AG09319 (cell line): ENCODE data around the gene USP7.

Source experiments
- DNase-seq: peaks from one replicate; pipeline ENCODE4 v3.0.0-alpha.2; 2010; ENCODE audit warnings: low read depth; ENCODE audit errors: extremely low read depth
- TF ChIP-seq, protein P1 (sequence below): IDR thresholded peaks from 2 replicates; pipeline ENCODE4 v1.5.1; 2011; ENCODE audit warnings: low read depth, mild to moderate bottlenecking, inconsistent platforms, low read length, moderate library complexity

The USP7 gene

DNA sequence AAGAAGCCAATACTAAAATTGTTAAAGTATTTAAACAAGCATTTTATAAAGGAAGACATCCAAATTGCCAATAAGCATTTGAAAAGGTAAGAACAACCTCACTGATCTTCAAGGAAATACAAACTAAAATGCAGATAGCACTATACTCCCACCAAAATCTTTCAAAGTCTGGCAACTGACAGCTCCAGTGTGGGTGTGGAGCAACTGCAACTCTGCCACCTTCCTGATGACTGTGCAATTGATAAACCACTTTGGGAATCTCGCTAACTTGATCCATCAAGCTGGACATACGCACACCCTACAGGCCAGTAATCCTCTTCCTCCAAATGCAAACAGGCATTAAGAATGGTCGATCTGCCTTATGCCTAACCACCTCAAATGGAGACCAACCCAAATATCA lies 49.6 kb downstream of the USP7 start:
- TF ChIP-seq, protein P1, sequence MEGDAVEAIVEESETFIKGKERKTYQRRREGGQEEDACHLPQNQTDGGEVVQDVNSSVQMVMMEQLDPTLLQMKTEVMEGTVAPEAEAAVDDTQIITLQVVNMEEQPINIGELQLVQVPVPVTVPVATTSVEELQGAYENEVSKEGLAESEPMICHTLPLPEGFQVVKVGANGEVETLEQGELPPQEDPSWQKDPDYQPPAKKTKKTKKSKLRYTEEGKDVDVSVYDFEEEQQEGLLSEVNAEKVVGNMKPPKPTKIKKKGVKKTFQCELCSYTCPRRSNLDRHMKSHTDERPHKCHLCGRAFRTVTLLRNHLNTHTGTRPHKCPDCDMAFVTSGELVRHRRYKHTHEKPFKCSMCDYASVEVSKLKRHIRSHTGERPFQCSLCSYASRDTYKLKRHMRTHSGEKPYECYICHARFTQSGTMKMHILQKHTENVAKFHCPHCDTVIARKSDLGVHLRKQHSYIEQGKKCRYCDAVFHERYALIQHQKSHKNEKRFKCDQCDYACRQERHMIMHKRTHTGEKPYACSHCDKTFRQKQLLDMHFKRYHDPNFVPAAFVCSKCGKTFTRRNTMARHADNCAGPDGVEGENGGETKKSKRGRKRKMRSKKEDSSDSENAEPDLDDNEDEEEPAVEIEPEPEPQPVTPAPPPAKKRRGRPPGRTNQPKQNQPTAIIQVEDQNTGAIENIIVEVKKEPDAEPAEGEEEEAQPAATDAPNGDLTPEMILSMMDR: no peak
- no peak for DNase-seq

DNA sequence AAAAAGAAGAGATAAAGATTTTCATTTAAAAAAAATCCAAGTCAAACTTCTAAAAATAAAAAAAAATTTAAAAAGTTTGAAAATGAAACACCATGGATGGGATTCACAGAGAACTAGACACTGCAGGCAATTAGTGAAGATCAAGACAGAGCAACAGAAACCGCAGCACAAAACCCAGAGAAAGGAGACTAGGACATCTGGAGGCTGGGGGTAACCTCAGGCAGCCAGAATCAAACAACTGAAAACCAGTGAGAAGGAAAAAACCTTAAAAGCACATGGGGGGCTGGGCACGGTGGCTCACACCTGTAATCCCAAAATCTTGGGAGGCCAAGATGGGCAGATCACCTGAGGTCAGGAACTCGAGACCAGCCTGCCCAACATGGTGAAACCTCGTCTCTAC lies 50.9 kb downstream of the USP7 start:
- TF ChIP-seq, protein P1: no peak

DNA sequence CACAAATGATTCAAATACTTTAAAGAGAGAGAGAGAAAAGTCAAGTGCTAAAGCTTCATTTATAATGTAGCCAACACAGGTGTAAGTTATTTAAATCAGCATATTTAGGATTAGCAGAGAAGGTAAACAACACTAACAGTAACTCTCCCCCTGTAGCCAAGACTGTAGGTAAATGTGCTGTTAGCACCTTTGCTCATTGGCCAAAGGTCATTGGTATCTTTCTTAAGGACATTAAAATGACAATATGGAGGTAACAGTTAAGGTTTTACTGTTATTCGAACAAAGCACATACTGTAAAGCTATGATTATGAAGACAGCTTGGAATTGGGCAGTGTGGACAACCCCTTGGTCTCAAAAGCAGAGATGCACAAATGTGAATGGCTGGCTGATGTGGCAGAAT lies 52.9 kb downstream of the USP7 start:
- TF ChIP-seq, protein P1: no peak

More for the DNA sequence above, 50.9 kb downstream of the USP7 start:
- DNase-seq: no peak

DNA sequence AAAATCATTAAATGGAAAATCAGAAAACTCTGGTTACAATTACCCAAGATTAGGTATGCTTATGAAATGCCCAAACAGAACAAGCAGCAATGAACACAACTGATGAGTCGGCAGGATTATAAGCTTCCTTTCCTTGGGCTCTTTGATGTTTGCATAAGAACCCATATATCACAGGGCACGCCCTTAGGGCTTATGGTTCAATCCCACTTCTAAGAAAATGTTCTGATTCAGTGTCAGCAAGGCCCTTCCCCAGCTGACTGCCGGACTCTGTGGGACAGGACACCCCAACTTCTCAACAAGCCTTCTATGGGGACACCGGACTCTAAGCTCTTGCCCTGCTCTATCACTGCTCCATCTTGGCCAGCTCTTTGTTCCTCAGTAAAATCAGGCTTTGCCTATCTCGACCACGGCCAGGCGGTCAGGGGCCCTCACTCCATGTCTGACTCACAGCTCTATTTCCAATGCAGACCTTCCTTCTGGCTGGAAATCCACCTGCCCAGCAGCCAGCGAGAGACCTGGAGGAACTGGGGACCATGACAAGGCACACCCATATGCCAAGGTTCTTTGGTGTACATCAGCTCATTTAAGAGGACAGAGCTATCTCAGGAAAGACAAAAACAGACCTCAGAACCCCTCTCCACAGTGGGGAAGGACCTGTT lies 54.8 kb downstream of the USP7 start:
- DNase-seq: no peak
- TF ChIP-seq, protein P1: no peak

More for the DNA sequence above, 52.9 kb downstream of the USP7 start:
- DNase-seq: no peak

DNA sequence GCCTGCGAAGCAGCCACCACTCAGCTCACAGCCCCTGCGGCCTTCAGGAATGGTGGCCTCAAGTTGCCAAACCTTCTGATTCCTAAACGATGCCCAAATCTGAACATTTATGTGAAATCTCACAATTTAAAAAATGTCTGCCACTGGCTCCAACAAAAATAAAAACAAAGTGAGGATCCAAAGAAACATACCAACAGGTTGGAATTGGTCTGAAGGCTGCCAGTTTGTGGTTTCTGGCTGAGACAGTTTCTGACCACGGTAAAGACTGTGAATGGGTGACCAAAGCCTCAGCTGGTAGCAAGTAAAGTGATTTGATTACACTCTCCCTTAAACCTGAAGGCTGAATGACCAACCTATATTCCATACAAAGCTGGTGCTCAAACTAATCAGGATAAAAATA lies 56.6 kb downstream of the USP7 start:
- TF ChIP-seq, protein P1: no peak
- no peak for DNase-seq

DNA sequence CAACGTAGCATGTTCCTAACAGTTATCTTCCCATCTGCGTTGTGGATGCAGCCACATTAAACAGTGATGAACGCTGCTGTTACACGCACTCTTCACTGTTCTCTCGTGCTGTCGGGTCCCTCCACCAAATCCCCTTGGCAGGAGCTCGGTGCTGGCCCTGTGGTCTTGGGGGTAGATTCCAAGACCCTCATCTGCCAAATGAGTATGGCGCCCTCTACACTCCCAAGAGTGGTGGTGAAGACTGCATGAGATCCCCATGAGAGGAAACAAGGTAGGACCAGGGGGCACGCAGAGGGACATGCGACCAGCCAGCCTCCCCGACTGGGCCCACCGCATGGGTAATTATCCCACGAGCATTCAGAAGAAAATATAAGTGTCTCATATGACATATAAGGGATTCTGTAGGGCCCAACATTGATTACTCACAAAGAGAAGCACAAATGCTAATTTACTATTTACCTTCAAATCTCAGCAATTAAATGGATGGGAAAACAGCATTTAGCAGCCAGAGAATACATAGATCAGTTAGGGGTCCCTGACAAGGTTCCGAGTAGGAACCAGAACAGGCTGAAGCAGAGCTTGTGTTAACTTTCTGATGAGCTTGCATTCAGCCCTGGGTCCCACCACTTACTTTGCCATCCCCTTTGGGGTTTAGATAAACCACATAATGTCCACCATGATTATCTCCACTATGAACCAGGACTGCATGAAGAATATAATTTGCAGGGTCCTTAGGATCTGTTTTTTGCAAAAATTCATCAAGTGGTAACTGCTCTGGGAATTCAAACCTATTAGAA lies 57.7 kb downstream of the USP7 start:
- TF ChIP-seq, protein P1: peak; percentile 26
- DNase-seq: no peak

DNA sequence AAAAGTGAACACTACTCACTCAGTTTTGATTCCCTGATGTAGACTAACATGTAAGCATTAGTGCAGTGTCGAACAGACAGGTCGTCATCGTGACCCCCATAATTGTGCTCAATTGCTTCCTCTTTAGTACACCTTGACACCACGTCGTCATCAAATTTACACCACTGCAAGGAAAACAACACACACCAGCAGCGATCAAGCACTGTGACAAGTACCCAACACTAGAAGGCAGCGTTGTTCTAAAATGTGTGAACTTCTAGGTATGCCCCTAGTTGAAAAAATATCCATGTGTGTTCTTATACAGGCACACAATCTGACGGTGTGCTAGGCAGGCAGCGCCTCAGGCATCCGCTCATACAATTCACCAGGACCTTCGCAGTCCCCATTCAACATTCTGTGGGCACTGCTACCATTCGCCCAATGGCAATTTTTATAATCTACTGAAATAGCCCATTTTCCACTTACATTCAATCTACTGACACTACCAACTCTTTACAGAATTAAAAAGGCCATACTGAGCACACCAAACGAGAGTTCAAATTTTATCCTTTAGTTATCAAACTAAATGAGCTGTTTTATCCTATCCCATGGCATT lies 58.4 kb downstream of the USP7 start:
- no peak for DNase-seq
- TF ChIP-seq, protein P1: peak; percentile 52
